Measurements from ENCODE around the gene ANXA8.
"Not testable (repeated sequence)": the region's sequence is repeated elsewhere in the genome, so short reads cannot be mapped to it uniquely, and the experiment has no call there.

DNA sequence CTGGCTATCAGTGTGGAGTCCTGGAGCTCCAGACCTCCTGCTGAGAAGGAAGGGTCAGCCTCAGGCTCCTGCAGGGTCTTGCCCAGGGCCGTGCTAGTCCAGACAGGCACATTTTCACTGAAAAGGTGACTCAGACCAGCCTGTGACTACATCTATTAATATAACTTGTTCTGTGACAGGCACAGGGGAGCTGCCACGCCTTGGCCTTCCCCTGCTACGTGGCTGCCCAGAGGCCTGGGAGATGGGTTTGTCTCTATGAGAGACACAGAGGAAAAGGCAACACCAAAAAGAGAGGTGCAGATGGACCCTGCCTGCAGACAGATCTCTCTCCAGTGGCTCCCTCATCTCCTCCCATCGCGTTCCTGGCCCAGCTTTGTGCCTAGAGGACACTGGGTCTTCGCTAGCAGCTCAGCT, 2.1 kb downstream of the ANXA8 start:
- TF ChIP-seq, protein P1, sequence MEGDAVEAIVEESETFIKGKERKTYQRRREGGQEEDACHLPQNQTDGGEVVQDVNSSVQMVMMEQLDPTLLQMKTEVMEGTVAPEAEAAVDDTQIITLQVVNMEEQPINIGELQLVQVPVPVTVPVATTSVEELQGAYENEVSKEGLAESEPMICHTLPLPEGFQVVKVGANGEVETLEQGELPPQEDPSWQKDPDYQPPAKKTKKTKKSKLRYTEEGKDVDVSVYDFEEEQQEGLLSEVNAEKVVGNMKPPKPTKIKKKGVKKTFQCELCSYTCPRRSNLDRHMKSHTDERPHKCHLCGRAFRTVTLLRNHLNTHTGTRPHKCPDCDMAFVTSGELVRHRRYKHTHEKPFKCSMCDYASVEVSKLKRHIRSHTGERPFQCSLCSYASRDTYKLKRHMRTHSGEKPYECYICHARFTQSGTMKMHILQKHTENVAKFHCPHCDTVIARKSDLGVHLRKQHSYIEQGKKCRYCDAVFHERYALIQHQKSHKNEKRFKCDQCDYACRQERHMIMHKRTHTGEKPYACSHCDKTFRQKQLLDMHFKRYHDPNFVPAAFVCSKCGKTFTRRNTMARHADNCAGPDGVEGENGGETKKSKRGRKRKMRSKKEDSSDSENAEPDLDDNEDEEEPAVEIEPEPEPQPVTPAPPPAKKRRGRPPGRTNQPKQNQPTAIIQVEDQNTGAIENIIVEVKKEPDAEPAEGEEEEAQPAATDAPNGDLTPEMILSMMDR (conservative IDR thresholded peaks at IDR 0.05) = not testable (repeated sequence)
- TF ChIP-seq EZH2 (IDR thresholded peaks at IDR 0.05; ENCODE audit: low read depth) = not testable (repeated sequence)

All from PC-9 (cell line).